Large intestine (tissue), 3 donors: ENCODE data around the gene C20orf202. TPM values are rescaled to one million over a fixed set of nuclear protein-coding genes. Genes with fewer than 3 reads are reported as not detected.
"Not testable (repeated sequence)": the region's sequence is repeated elsewhere in the genome, so short reads cannot be mapped to it uniquely, and the experiment has no call there.

Source experiments
- DNase-seq, 2 donors: peaks; one replicate each; pipeline versions ENCODE4 v3.0.0 to v3.0.0-alpha.2; 2013
- H3K27ac ChIP-seq: one replicate; pipeline ENCODE4 v1.5.1; 2013; ENCODE audit warnings: low read length
- H3K27me3 ChIP-seq: 2 replicates; pipeline ENCODE4 v1.6.1; 2013; ENCODE audit warnings: low read length; ENCODE audit not compliant: control insufficient read depth, insufficient read depth
- H3K36me3 ChIP-seq: 2 replicates; pipeline ENCODE4 v1.6.1; 2013; ENCODE audit warnings: low read length; ENCODE audit not compliant: control insufficient read depth, insufficient read depth
- H3K4me1 ChIP-seq: one replicate; pipeline ENCODE4 v1.6.1; 2013; ENCODE audit warnings: low read length; ENCODE audit not compliant: control insufficient read depth, insufficient read depth
- H3K4me3 ChIP-seq: one replicate; pipeline ENCODE4 v1.5.1; 2013; ENCODE audit warnings: low read length
- H3K9me3 ChIP-seq: one replicate; pipeline ENCODE4 v1.6.1; 2013; ENCODE audit warnings: mild to moderate bottlenecking, low read depth, low read length, moderate library complexity; ENCODE audit not compliant: control insufficient read depth
- WGBS: methylation state at CpG from one replicate; pipeline ENCODE4 v1.1.5; 2013; ENCODE audit warnings: low lambda C conversion rate; ENCODE audit not compliant: insufficient coverage; 5-methylcytosine and 5-hydroxymethylcytosine counted together
- polyA plus RNA-seq: library from polyadenylated mRNA; unstranded; fragments of 120-200 nt; gene quantifications from one replicate; pipeline ENCODE4 v1.2.1, GENCODE V29; 2013

The C20orf202 gene
- polyA plus RNA-seq, 1 donor = 4.7 TPM

DNA sequence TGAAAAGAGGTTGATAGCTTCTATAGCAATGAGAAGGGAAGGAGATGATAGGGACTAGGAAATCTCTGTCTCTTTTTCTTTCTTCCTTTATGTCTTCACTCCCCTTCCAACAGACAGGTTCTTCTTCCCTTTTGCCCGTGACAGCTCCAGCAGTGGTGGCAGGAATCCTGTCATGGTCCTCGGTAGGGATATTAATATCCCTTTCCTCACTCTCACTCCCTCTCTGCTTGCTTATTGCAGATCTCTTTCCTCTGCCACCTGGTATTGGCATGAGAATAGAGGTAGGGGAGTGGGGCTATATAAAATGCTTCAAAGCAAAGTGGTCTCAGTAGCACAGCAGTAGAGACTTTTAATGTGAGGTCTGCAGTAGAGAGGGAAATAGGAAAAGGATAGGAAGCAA is 42.3 kb downstream of the C20orf202 start:
- no CpG with 5 or more reads among the region's 2 CpGs for WGBS
- Histone ChIP-seq H3K36me3 (no peaks in the 10 kb centered on the region), H3K4me1 (no peaks in the 10 kb centered on the region), H3K4me3 (no peak overlapping the region), H3K27me3 (no peaks in the 10 kb centered on the region), H3K9me3 (no peaks in the 10 kb centered on the region), H3K27ac (no peak overlapping the region)
- DNase-seq = no peak

GRCh38 chr20:1247689-1248088 is 44.4 kb downstream of the C20orf202 start:
- H3K27ac ChIP-seq = no peak overlapping the region
- no peak for DNase-seq
- H3K4me1 ChIP-seq = no peaks in the 10 kb centered on the region

GRCh38 chr20:1250282-1250681 is 47.0 kb downstream of the C20orf202 start:
- H3K4me1 ChIP-seq, H3K36me3 ChIP-seq, H3K9me3 ChIP-seq, H3K27ac ChIP-seq, DNase-seq, H3K27me3 ChIP-seq, H3K4me3 ChIP-seq: not testable (repeated sequence)
- WGBS = no CpG with 5 or more reads among the region's 2 CpGs

More at GRCh38 chr20:1247689-1248088, 44.4 kb downstream of the C20orf202 start:
- Histone ChIP-seq H3K9me3 (no peaks in the 10 kb centered on the region), H3K27me3 (peaks cover 4% of the 10 kb centered on the region), H3K4me3 (no peak overlapping the region), H3K36me3 (no peaks in the 10 kb centered on the region)

GRCh38 chr20:1252416-1252815 is 49.2 kb downstream of the C20orf202 start:
- WGBS = no CpG with 5 or more reads among the region's 3 CpGs
- H3K4me1 ChIP-seq = no peaks in the 10 kb centered on the region
- no peak overlapping the region for H3K27ac ChIP-seq
- no peak overlapping the region for H3K4me3 ChIP-seq
- no peaks in the 10 kb centered on the region for H3K9me3 ChIP-seq
- peaks cover 6% of the 10 kb centered on the region for H3K27me3 ChIP-seq
- DNase-seq = no peak
- no peaks in the 10 kb centered on the region for H3K36me3 ChIP-seq

GRCh38 chr20:1254254-1254653 is 51.0 kb downstream of the C20orf202 start:
- WGBS = 80% methylated on average over 1 of the region's 2 CpGs
- Histone ChIP-seq H3K4me3 (no peak overlapping the region), H3K27me3 (peaks cover 6% of the 10 kb centered on the region), H3K36me3 (no peaks in the 10 kb centered on the region), H3K9me3 (no peaks in the 10 kb centered on the region), H3K4me1 (no peaks in the 10 kb centered on the region), H3K27ac (no peak overlapping the region)
- DNase-seq = no peak

- no peak overlapping the region for H3K4me3 ChIP-seq
- H3K36me3 ChIP-seq = no peaks in the 10 kb centered on the region
- peaks cover 6% of the 10 kb centered on the region for H3K27me3 ChIP-seq
- no peaks in the 10 kb centered on the region for H3K4me1 ChIP-seq
- WGBS = 92% methylated on average over 2 of the region's 2 CpGs
- no peak overlapping the region for H3K27ac ChIP-seq
- no peak for DNase-seq
- no peaks in the 10 kb centered on the region for H3K9me3 ChIP-seq
Observed at GRCh38 chr20:1255675-1256074, 52.4 kb downstream of the C20orf202 start.

Other genes starting within 250 kb of the C20orf202 start
- gene RSPO4, start 201.1 kb upstream of the C20orf202 start, polyA plus RNA-seq = 0.28 TPM
- gene PSMF1, start 84.9 kb upstream of the C20orf202 start, polyA plus RNA-seq = 121 TPM
- gene TMEM74B, start 18.5 kb upstream of the C20orf202 start, polyA plus RNA-seq = 58.5 TPM
- gene RAD21L1, start 22.6 kb downstream of the C20orf202 start, polyA plus RNA-seq = not detected
- gene SNPH, start 62.8 kb downstream of the C20orf202 start, polyA plus RNA-seq = 2.3 TPM
- 62.8 TPM for gene SDCBP2, start 125.7 kb downstream of the C20orf202 start, polyA plus RNA-seq
- 259 TPM for gene FKBP1A, start 189.6 kb downstream of the C20orf202 start, polyA plus RNA-seq